Breast epithelium (tissue), 3 donors: ENCODE measurements around the gene ZNF668.

ENCODE experiments used
- CTCF ChIP-seq, 3 donors: fragments of 450-650 bp; IDR thresholded peaks; one replicate each; pipeline ENCODE4 v1.5.1; 2016 to 2017; ENCODE audit warnings: antibody characterized with exemption in 3 of 3, mild to moderate bottlenecking in 3 of 3, moderate library complexity in 3 of 3
- POLR2A ChIP-seq: fragments of 450-650 bp; IDR thresholded peaks from one replicate; pipeline ENCODE4 v1.6.1; 2016; ENCODE audit warnings: antibody characterized with exemption, mild to moderate bottlenecking, moderate library complexity
- POLR2AphosphoS5 ChIP-seq, 3 donors: sonication (generic); formaldehyde crosslinking; IDR thresholded peaks; one replicate each; pipeline ENCODE4 v1.6.1; 2017; ENCODE audit warnings: antibody characterized with exemption in 3 of 3

GRCh38 chr16:31105677-31106213 lies 31.7 kb upstream of the ZNF668 start:
- TF ChIP-seq CTCF (IDR thresholded peaks at IDR 0.05) (peak; percentile 71 to 86 (median 77)), POLR2A (no peak), POLR2AphosphoS5 (IDR thresholded peaks at IDR 0.05) (peak; percentile 13 to 63 (median 50))
